ENCODE measurements around the gene LIPC.

DNA sequence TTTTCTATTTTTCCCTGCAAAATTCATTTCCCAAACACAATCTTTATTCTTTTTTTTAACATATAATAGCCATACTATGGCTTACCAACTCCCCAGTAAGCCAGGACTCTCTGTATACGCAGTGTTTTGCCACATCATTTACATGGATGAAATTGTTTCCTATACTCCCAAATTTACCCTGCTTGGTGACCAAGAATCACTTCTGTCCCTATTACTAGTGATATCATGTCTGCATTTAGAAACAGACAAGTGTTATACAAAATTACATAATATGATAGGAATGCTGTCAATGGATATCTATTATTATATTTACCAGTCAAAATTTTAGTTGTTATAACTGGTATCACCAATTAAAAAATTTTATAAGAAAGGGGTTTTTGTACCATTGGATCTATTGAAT is 77.8 kb downstream of the LIPC start:
- TF ChIP-seq, protein P1, sequence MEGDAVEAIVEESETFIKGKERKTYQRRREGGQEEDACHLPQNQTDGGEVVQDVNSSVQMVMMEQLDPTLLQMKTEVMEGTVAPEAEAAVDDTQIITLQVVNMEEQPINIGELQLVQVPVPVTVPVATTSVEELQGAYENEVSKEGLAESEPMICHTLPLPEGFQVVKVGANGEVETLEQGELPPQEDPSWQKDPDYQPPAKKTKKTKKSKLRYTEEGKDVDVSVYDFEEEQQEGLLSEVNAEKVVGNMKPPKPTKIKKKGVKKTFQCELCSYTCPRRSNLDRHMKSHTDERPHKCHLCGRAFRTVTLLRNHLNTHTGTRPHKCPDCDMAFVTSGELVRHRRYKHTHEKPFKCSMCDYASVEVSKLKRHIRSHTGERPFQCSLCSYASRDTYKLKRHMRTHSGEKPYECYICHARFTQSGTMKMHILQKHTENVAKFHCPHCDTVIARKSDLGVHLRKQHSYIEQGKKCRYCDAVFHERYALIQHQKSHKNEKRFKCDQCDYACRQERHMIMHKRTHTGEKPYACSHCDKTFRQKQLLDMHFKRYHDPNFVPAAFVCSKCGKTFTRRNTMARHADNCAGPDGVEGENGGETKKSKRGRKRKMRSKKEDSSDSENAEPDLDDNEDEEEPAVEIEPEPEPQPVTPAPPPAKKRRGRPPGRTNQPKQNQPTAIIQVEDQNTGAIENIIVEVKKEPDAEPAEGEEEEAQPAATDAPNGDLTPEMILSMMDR (IDR thresholded peaks at IDR 0.05): no peak
- no peak for TF ChIP-seq POLR2A (IDR thresholded peaks at IDR 0.05)
